K562 (cell line): ENCODE data around the gene KCNC3. TPM values are rescaled to one million over a fixed set of nuclear protein-coding genes. Genes with fewer than 3 reads are reported as not detected.

Experiments used
- ATAC-seq: fragments of 200-7000 bp; cut with Tn5 transposase; 3 replicates; pipeline ENCODE4 v1.9.1; 2020; ENCODE audit warnings: moderate library complexity
- BruUV-seq: library from RNA; stranded (reverse); fragments of 400-500 nt; replicated peaks from 2 replicates; lab custom pipeline; 2021; lab: Mats Ljungman, UMichigan
- CTCF ChIA-PET: fragments of 300-600 bp; formaldehyde crosslinking; extraction: SDS; loops from one replicate; lab custom pipeline; 2021; ENCODE audit warnings: low intra/inter-chr PET ratio; lab: Yijun Ruan, JAX
- POLR2A ChIA-PET: fragments of 300-600, 350-650 bp; sonication (Branson Sonifier 250); formaldehyde crosslinking; extraction: SDS; loops from one replicate; lab custom pipeline; 2021; ENCODE audit warnings: antibody characterized with exemption, inconsistent platforms; lab: Yijun Ruan, JAX
- DNase-seq, 4 experiments: peaks; one replicate each; pipeline versions ENCODE4 v3.0.0 to v3.0.0-alpha.2; 2011 to 2018; ENCODE audit warnings: low spot score in 3 of 4, mixed read lengths in 3 of 4; ENCODE audit errors: extremely low read depth in 1 of 4
- FAIRE-seq: peaks from 2 replicates; lab custom pipeline; 2011; peaks lifted over from hg19 to GRCh38; lab: Jason Lieb, UNC
- H2AFZ ChIP-seq: 2 replicates; pipeline ENCODE4 v1.6.0; 2011; ENCODE audit warnings: low read depth, low read length, control low read depth, inconsistent platforms
- H3K27ac ChIP-seq: fragments of 200-600 bp; 3 replicates; pipeline ENCODE4 v1.8.0; 2011; ENCODE audit warnings: low read depth, mild to moderate bottlenecking, control low read depth, inconsistent platforms, low read length, moderate library complexity, mixed read lengths; ENCODE audit errors: extremely low read depth
- H3K27me3 ChIP-seq, 2 experiments: fragments of 300-600 bp in 1 of 2; 2 replicates in 1 of 2; 3 replicates in 1 of 2; pipeline versions ENCODE4 v1.6.0 to v1.8.0; 2011; ENCODE audit warnings: inconsistent platforms in 2 of 2, low read length in 2 of 2, mild to moderate bottlenecking in 1 of 2, mixed read lengths in 1 of 2, moderate library complexity in 1 of 2; ENCODE audit not compliant: control insufficient read depth in 2 of 2, insufficient read depth in 2 of 2
- H3K36me3 ChIP-seq: fragments of 300-600 bp; 3 replicates; pipeline ENCODE4 v1.8.0; 2011; ENCODE audit warnings: mild to moderate bottlenecking, low read length, inconsistent platforms; ENCODE audit not compliant: control insufficient read depth, insufficient read depth
- H3K4me1 ChIP-seq, 2 experiments: fragments of 200-600 bp in 1 of 2; replicated peaks in 1 of 2; 2 replicates in 1 of 2; 3 replicates in 1 of 2; pipeline versions ENCODE4 v1.5.1 to v1.8.0; 2011; ENCODE audit warnings: inconsistent platforms in 2 of 2, low read length in 2 of 2, mild to moderate bottlenecking in 1 of 2, mixed read lengths in 1 of 2, moderate library complexity in 1 of 2; ENCODE audit not compliant: control insufficient read depth in 2 of 2, insufficient read depth in 2 of 2
- H3K4me2 ChIP-seq: 2 replicates; pipeline ENCODE4 v1.6.1; 2011; ENCODE audit warnings: low read length, control low read depth, inconsistent platforms, mixed read lengths; ENCODE audit not compliant: insufficient read depth
- H3K4me3 ChIP-seq: fragments of 200-600 bp; sonication (generic), shearing (Covaris generic); 2 replicates; pipeline ENCODE4 v1.5.1; 2016; ENCODE audit warnings: control low read depth, inconsistent platforms
- H3K79me2 ChIP-seq: fragments of 200-600 bp; 3 replicates; pipeline ENCODE4 v1.8.0; 2011; ENCODE audit warnings: low read length, inconsistent platforms; ENCODE audit not compliant: control insufficient read depth, insufficient read depth
- H3K9ac ChIP-seq, 2 experiments: 2 replicates each; pipeline versions ENCODE4 v1.6.0 to v1.6.1; 2011; ENCODE audit warnings: low read depth in 2 of 2, low read length in 2 of 2, control low read depth in 1 of 2, inconsistent platforms in 1 of 2, mild to moderate bottlenecking in 1 of 2, mixed read lengths in 1 of 2; ENCODE audit not compliant: insufficient read depth in 1 of 2
- H3K9me1 ChIP-seq: one replicate; pipeline ENCODE4 v1.6.0; 2011; ENCODE audit warnings: inconsistent platforms, mild to moderate bottlenecking, low read length, moderate library complexity; ENCODE audit not compliant: control insufficient read depth, insufficient read depth
- H3K9me3 ChIP-seq: replicated peaks from 2 replicates; pipeline ENCODE4 v1.5.1; 2011; ENCODE audit warnings: low read depth, low read length, inconsistent platforms; ENCODE audit not compliant: control insufficient read depth, insufficient read depth
- H4K20me1 ChIP-seq: replicated peaks from 2 replicates; pipeline ENCODE4 v1.6.1; 2011; ENCODE audit warnings: low read length, inconsistent platforms, mixed read lengths; ENCODE audit not compliant: control insufficient read depth, insufficient read depth
- NRF1 ChIP-seq, 2 experiments: fragments of 450-650 bp; IDR thresholded peaks in 1 of 2; conservative IDR thresholded peaks in 1 of 2; 2 replicates each; pipeline ENCODE4 v1.6.1; 2014; ENCODE audit warnings: mild to moderate bottlenecking in 2 of 2
- PHF8 ChIP-seq: fragments of 200-600 bp; sonication (generic); IDR thresholded peaks from 2 replicates; pipeline ENCODE4 v1.6.1; 2012; ENCODE audit warnings: mixed run types, mild to moderate bottlenecking, inconsistent platforms, low read length, moderate library complexity, borderline replicate concordance
- whole genome bisulfite sequencing: fragments of 100-300 bp; shearing (Covaris generic); methylation state at CpG from one replicate; pipeline ENCODE4 v1.1.6; 2016; ENCODE audit warnings: low coverage, mixed read lengths; ENCODE audit not compliant: insufficient coverage; ENCODE audit errors: missing lambda C conversion rate; 5-methylcytosine and 5-hydroxymethylcytosine counted together
- in situ Hi-C: fragments of 300-500 bp; cut with MboI; formaldehyde crosslinking; loops from 4 replicates; pipeline ENCODE4 v1.15.0; 2018; ENCODE audit warnings: inconsistent platforms, mixed read lengths
- intact Hi-C: fragments of 100-400 bp; cut with micrococcal nuclease; formaldehyde crosslinking; loops from 2 replicates; pipeline ENCODE4 v1.14.2; 2022
- polyA plus RNA-seq, 8 experiments: library from polyadenylated mRNA; depleted of rRNA in 4 of 8; stranded (reverse) in 5 of 8; unstranded in 3 of 8; fragments of >200 nt; fragmentation: Nextera tagmentation in 2 of 8; fragmentation: Illumina TruSeq in 1 of 8; extraction: Ambion mirVana in 2 of 8; extraction: Trizol in 1 of 8; gene quantifications; 2 replicates each; pipeline versions ENCODE4 v1.2.1 to v1.2.3, GENCODE V29; 2011 to 2014; ENCODE audit warnings: inconsistent platforms in 1 of 8, missing spikeins in 1 of 8
- total RNA-seq, 7 experiments: library from RNA; depleted of rRNA in 6 of 7; stranded (reverse); fragments of >200 nt in 6 of 7; fragmentation: Illumina TruSeq in 2 of 7; extraction: Trizol in 2 of 7; gene quantifications; 2 replicates each; pipeline versions ENCODE4 v1.2.1 to v1.2.3, GENCODE V29; 2011 to 2021; ENCODE audit warnings: low replicate concordance in 1 of 7

Gene KCNC3
- total and polyA plus RNA-seq, 9 of the 15 experiments (the other 6 are each of a cell fraction or from before 2014, with no cell fraction given) = 0.03 to 26.2 (median 2.0) TPM

DNA sequence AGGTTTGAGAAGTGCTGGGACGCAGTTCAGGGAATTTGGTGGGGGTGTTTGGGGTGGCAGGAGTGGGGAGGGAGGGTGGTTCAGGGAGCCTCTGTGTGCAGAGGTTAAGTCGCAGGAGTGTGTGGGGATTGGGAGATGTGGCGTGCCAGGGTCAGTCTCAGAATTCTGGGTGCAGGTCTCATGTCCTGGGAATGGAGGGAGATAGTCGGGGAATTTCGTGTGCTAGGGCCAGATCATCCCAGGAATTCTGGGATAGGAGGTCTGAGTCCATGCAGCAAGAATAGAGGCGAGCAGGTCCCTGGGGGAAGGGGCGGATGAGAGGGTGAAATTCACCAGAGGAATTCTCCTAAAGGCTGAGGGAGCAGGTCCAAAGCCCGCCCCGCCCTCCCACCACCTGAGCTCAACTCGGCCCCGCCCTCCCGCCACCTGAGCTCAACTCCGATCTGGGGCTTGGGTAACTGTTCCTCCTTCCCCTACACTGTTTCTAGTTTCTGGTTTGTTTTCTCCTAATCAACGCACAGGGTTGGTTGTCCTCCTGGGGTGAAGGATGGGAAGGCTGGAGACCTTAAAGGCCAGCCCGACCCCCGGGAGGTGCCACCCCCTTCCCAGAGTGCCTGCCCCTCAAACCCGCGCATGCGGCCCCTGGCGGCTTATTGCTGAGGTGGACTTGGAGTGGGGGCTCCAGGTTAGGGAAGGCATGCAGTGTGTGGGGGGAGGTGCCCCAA is 15.2 kb downstream of the KCNC3 start:
- FAIRE-seq = no peak
- 10% methylated on average over 10 of the region's 20 CpGs for WGBS
- Histone ChIP-seq H3K27ac (no peak overlapping the region), H3K9me3 (no peaks in the 10 kb centered on the region), H3K4me1 (peaks cover 0 to 41% of the 10 kb centered on the region in 2 experiments), H3K9me1 (no peaks in the 10 kb centered on the region), H3K36me3 (0 out of 3 replicates have a peak, but pooled peaks cover 5% of the 10 kb centered on the region), H3K79me2 (no peaks in the 10 kb centered on the region), H3K27me3 (peaks cover 15 to 21% of the 10 kb centered on the region in 2 experiments; a peak in 4 of 5 replicates), H3K4me2 (no peak overlapping the region), H3K4me3 (no peak overlapping the region), H2AFZ (no peak overlapping the region), H3K9ac (no peak overlapping the region), H4K20me1 (peaks cover 3% of the 10 kb centered on the region; the same call in 1 of the 2 replicates)
- ATAC-seq = no peak
- no TSS peak for BruUV-seq
- ChIA-PET POLR2A (no interaction called here), CTCF (no interaction called here)
- no peak for DNase-seq
- TF ChIP-seq NRF1 (conservative IDR thresholded peaks at IDR 0.05 in 1 of 2, IDR thresholded peaks at IDR 0.05 in 1 of 2) (peak; percentile 45 to 50), PHF8 (no peak)
- intact Hi-C loops (no loop called here), in situ Hi-C loops (no loop called here)
